ENCODE data around the gene UBE3C.
"Not testable (repeated sequence)": the region's sequence is repeated elsewhere in the genome, so short reads cannot be mapped to it uniquely, and the experiment has no call there.

The UBE3C gene

GRCh38 chr7:157241631-157242030, 102.9 kb downstream of the UBE3C start:
- DNase-seq, result no peak

GRCh38 chr7:157244516-157245294, 106.0 kb downstream of the UBE3C start:
- no peak for DNase-seq

GRCh38 chr7:157246052-157246451, 107.3 kb downstream of the UBE3C start:
- DNase-seq, result no peak

- DNase-seq, result no peak
Measured at GRCh38 chr7:157248659-157249058, 109.9 kb downstream of the UBE3C start.

- no peak for DNase-seq
Measured at GRCh38 chr7:157250605-157251228, 112.0 kb downstream of the UBE3C start.

GRCh38 chr7:157251817-157252216, 113.1 kb downstream of the UBE3C start:
- DNase-seq, result not testable (repeated sequence)

GRCh38 chr7:157253850-157254249, 115.1 kb downstream of the UBE3C start:
- no peak for DNase-seq

GRCh38 chr7:157254781-157255180, 116.1 kb downstream of the UBE3C start:
- DNase-seq, result not testable (repeated sequence)

- DNase-seq, result no peak
Measured at GRCh38 chr7:157255201-157255606, 116.5 kb downstream of the UBE3C start.

GRCh38 chr7:157263156-157263555, 124.4 kb downstream of the UBE3C start:
- DNase-seq, result no peak

- DNase-seq, result no peak
Measured at GRCh38 chr7:157265051-157265450, 126.3 kb downstream of the UBE3C start.

- no peak for DNase-seq
Measured at GRCh38 chr7:157266272-157266671, 127.5 kb downstream of the UBE3C start.

- no peak for DNase-seq
Measured at GRCh38 chr7:157267516-157267915, 128.8 kb downstream of the UBE3C start.

- no peak for DNase-seq
Measured at GRCh38 chr7:157267956-157268355, 129.2 kb downstream of the UBE3C start.

- no peak for DNase-seq
Measured at GRCh38 chr7:157268540-157268939, 129.8 kb downstream of the UBE3C start.

- DNase-seq, result no peak
Measured at GRCh38 chr7:157269341-157270059, 130.8 kb downstream of the UBE3C start.

- DNase-seq, result no peak
Measured at GRCh38 chr7:157270060-157270444, 131.3 kb downstream of the UBE3C start.

GRCh38 chr7:157271315-157271990, 132.7 kb downstream of the UBE3C start:
- no peak for DNase-seq

GRCh38 chr7:157271991-157272324, 133.2 kb downstream of the UBE3C start:
- DNase-seq, result peak; percentile 70

- DNase-seq, result no peak
Measured at GRCh38 chr7:157272351-157273207, 133.9 kb downstream of the UBE3C start.

GRCh38 chr7:157273208-157274093, 134.7 kb downstream of the UBE3C start:
- DNase-seq, result peak; percentile 75

All from left hindlimb (tissue), 1 donor.